Tibial nerve (tissue), 4 donors: ENCODE data around the gene CAMTA1.

ENCODE experiments used
- CTCF ChIP-seq, 5 experiments: fragments of 200-600 bp in 3 of 5; fragments of 450-650 bp in 2 of 5; sonication (generic) in 3 of 5; IDR thresholded peaks; one replicate each; pipeline ENCODE4 v1.5.1; 2016 to 2019; ENCODE audit warnings: antibody characterized with exemption in 5 of 5, mild to moderate bottlenecking in 3 of 5, moderate library complexity in 2 of 5
- EP300 ChIP-seq, 2 donors: sonication (generic); formaldehyde crosslinking; IDR thresholded peaks; one replicate each; pipeline ENCODE4 v1.6.1; 2017; ENCODE audit warnings: antibody characterized with exemption in 2 of 2, mild to moderate bottlenecking in 1 of 2

GRCh38 chr1:6975331-6976043, 190.2 kb downstream of the CAMTA1 start:
- TF ChIP-seq CTCF (IDR thresholded peaks at IDR 0.05): no peak
- no peak for TF ChIP-seq EP300 (IDR thresholded peaks at IDR 0.05)
